HL-60 (cell line): ENCODE results near the gene TBCC.

ENCODE experiments used
- CTCF ChIP-seq: IDR thresholded peaks from one replicate; pipeline ENCODE4 v1.5.1; 2011; ENCODE audit warnings: low read length, control low read depth, inconsistent platforms; ENCODE audit not compliant: insufficient read depth
- GABPA ChIP-seq: IDR thresholded peaks from 2 replicates; pipeline ENCODE4 v1.6.1; 2012; ENCODE audit warnings: low read depth
- POLR2AphosphoS5 ChIP-seq: IDR thresholded peaks from 2 replicates; pipeline ENCODE4 v1.6.1; 2012; ENCODE audit warnings: low read depth
- REST ChIP-seq: IDR thresholded peaks from 2 replicates; pipeline ENCODE4 v1.6.1; 2012; ENCODE audit warnings: low read depth; ENCODE audit not compliant: insufficient replicate concordance
- SPI1 ChIP-seq: IDR thresholded peaks from 2 replicates; pipeline ENCODE4 v1.6.1; 2012; ENCODE audit warnings: low read depth, mild to moderate bottlenecking, borderline replicate concordance

GRCh38 chr6:42786525-42786985 lies 40.7 kb upstream of the TBCC start:
- TF ChIP-seq CTCF: no peak
- TF ChIP-seq POLR2AphosphoS5: no peak
- TF ChIP-seq GABPA: no peak
- no peak for TF ChIP-seq REST
- no peak for TF ChIP-seq SPI1
